ENCODE measurements around the gene PODXL2.

The PODXL2 gene

DNA sequence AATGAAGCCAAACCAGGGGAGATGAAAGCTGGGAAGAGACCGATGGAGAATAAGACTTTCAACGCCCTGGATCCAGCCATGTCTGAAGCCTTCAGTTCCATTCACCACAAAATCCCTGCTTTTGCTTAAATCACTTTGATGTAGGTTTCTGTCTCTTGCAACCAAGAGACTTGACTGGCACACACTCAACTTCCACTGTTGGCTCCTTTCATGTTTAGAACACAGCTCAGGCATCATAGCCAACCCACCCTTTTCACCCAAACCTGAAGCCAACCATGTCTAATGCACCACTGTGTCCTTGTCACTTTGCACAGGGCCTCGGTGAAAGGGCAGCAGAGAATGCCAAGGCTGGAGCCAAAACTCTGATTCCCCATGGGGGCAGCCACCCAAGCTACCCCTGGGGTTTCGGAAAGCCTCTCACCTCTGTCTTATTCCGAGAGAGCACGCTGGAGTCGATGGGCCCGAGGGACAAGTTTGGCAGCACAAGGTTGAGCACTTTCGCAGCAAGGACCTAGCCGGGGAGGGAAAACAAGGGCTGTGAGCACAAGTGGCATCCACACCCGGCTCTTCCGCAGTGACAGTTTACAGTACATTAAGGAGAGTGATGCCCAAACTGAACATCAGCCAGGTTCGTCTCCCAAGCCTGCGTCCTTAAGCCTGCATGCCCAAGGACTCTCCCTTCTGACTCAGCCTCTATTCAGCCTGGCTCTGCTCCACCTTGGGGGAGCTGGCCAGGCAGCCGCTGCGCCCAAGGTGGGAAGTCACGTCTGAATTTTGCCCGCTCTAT, 81.4 kb downstream of the PODXL2 start:
- TF ChIP-seq POLR2AphosphoS5 (IDR thresholded peaks at IDR 0.05; ENCODE audit: low read depth, low read length) (no peak), POU2F2 (IDR thresholded peaks at IDR 0.05; ENCODE audit: low read depth, low read length) (no peak), PAX5 (IDR thresholded peaks at IDR 0.05; ENCODE audit: insufficient read depth, low read length, severe bottlenecking) (no peak), POLR2A (IDR thresholded peaks at IDR 0.05; ENCODE audit: low read depth, low read length) (no peak), SPI1 (IDR thresholded peaks at IDR 0.05; ENCODE audit: low read depth, low read length) (no peak), TAF1 (IDR thresholded peaks at IDR 0.05; ENCODE audit: low read depth, low read length) (no peak)
- DNase-seq (ENCODE audit: insufficient read length, low spot score) (no peak), FAIRE-seq (no peak)

DNA sequence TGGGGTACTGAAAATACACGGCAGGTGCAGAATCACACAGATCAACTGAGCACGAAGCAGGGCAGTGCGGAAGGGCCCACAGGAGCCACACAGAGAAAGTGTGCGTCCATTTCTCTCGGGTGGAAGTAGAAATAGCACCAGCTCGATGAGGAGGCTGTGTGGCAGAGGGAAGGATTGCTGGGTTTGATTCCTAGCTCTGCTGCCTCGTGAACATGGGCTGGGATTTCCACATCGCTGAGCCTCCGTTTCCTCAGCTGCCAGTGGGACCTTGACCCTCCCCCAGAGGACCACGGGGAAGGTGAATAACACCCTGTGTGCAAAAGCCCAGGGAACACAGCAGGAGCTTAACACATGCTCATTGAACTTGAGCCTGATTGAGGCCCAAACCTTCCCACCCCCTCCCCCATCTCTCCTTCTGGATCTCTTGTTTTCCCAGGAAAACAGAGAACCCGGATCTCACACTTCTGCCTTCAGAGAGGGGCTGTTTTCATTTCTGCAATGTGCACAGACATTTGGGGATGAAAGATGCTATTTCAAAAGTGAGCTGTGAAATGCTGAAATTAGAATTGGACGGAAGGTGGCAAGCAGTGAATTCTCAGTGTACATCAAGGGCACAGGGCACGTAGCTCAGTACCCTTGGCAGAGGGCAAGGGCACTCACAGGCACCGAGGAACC, 82.2 kb downstream of the PODXL2 start:
- FAIRE-seq (no peak), DNase-seq (ENCODE audit: insufficient read length, low spot score) (no peak)
- no peak for TF ChIP-seq POLR2AphosphoS5 (IDR thresholded peaks at IDR 0.05; ENCODE audit: low read depth, low read length)
- TF ChIP-seq PAX5 (IDR thresholded peaks at IDR 0.05; ENCODE audit: insufficient read depth, low read length, severe bottlenecking): no peak
- TF ChIP-seq TAF1 (IDR thresholded peaks at IDR 0.05; ENCODE audit: low read depth, low read length): no peak
- no peak for TF ChIP-seq SPI1 (IDR thresholded peaks at IDR 0.05; ENCODE audit: low read depth, low read length)
- no peak for TF ChIP-seq POLR2A (IDR thresholded peaks at IDR 0.05; ENCODE audit: low read depth, low read length)
- no peak for TF ChIP-seq POU2F2 (IDR thresholded peaks at IDR 0.05; ENCODE audit: low read depth, low read length)

DNA sequence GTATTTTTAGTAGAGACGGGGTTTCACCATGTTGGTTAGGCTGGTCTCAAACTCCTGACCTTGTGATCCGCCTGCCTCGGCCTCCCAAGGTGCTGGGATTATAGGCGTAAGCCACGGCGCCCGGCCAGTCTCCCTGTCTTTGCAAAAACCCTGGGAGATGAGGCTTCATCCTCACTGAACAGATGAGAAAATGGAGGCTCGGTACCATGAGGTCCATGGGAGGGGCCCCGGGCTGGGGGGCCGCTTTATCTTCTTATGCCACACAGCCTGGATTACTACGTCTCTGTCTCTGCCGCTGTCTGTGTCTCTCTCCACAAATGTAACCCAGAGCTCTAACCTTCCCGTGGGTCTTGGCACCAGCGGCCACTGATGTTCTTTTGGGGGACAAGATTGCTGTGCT, 82.9 kb downstream of the PODXL2 start:
- no peak for TF ChIP-seq POLR2A (IDR thresholded peaks at IDR 0.05; ENCODE audit: low read depth, low read length)
- no peak for TF ChIP-seq SPI1 (IDR thresholded peaks at IDR 0.05; ENCODE audit: low read depth, low read length)
- TF ChIP-seq POLR2AphosphoS5 (IDR thresholded peaks at IDR 0.05; ENCODE audit: low read depth, low read length): no peak
- TF ChIP-seq POU2F2 (IDR thresholded peaks at IDR 0.05; ENCODE audit: low read depth, low read length): no peak
- TF ChIP-seq TAF1 (IDR thresholded peaks at IDR 0.05; ENCODE audit: low read depth, low read length): no peak
- no peak for TF ChIP-seq PAX5 (IDR thresholded peaks at IDR 0.05; ENCODE audit: insufficient read depth, low read length, severe bottlenecking)
- no peak for DNase-seq (ENCODE audit: insufficient read length, low spot score)
- FAIRE-seq: no peak

DNA sequence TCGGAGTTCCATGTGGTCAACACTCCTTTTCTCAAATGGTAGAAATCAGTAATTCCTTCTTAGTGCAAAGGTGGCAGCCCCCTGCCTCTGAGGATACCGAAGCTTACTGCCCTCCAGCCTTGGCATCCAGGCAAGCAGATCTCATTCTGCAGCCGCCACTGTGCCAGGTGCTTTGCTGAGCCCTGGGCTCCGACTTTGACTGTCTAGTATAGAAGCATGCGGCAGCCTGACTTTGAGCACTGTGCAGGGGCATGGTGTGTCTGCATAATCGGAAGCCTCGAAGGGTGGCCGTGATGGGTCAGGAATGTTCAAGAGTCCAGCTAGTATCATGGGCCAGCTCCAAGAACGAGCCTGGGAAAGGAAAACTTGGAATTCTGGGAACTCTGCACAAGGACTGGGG, 83.5 kb downstream of the PODXL2 start:
- DNase-seq (ENCODE audit: insufficient read length, low spot score) (no peak), FAIRE-seq (no peak)
- TF ChIP-seq PAX5 (IDR thresholded peaks at IDR 0.05; ENCODE audit: insufficient read depth, low read length, severe bottlenecking) (no peak), SPI1 (IDR thresholded peaks at IDR 0.05; ENCODE audit: low read depth, low read length) (no peak), POLR2AphosphoS5 (IDR thresholded peaks at IDR 0.05; ENCODE audit: low read depth, low read length) (no peak), POLR2A (IDR thresholded peaks at IDR 0.05; ENCODE audit: low read depth, low read length) (no peak), POU2F2 (IDR thresholded peaks at IDR 0.05; ENCODE audit: low read depth, low read length) (no peak), TAF1 (IDR thresholded peaks at IDR 0.05; ENCODE audit: low read depth, low read length) (no peak)

- DNase-seq (ENCODE audit: insufficient read length, low spot score) (no peak), FAIRE-seq (no peak)
- TF ChIP-seq POLR2AphosphoS5 (IDR thresholded peaks at IDR 0.05; ENCODE audit: low read depth, low read length): no peak
- TF ChIP-seq POLR2A (IDR thresholded peaks at IDR 0.05; ENCODE audit: low read depth, low read length): no peak
- TF ChIP-seq POU2F2 (IDR thresholded peaks at IDR 0.05; ENCODE audit: low read depth, low read length): no peak
- no peak for TF ChIP-seq TAF1 (IDR thresholded peaks at IDR 0.05; ENCODE audit: low read depth, low read length)
- no peak for TF ChIP-seq SPI1 (IDR thresholded peaks at IDR 0.05; ENCODE audit: low read depth, low read length)
- TF ChIP-seq PAX5 (IDR thresholded peaks at IDR 0.05; ENCODE audit: insufficient read depth, low read length, severe bottlenecking): no peak
These were observed 84.1 kb downstream of the PODXL2 start for GRCh38 chr3:127712881-127713771.

DNA sequence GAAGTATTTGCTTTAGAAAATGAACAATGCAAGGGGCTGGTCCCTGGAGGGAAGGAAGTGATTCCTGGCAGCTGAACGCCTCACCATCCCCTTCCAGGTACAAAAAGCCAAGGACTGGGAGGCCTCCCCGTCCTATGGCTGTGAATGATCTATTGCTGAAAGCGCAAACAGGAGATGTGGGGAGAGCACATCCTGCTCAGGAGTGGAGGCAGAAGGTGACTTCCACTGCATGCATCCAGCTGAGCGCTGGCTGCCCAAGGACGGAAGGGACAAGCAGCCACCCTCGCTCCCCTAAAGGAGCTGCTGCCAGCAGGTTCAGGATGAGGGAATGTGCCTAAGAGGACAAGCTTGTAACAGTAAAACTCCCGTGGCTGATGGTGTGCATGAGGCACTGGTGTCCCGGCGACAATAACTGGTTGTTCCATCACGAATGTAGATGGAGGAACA, 85.2 kb downstream of the PODXL2 start:
- DNase-seq (ENCODE audit: insufficient read length, low spot score) (no peak), FAIRE-seq (no peak)
- TF ChIP-seq PAX5 (IDR thresholded peaks at IDR 0.05; ENCODE audit: insufficient read depth, low read length, severe bottlenecking) (no peak), SPI1 (IDR thresholded peaks at IDR 0.05; ENCODE audit: low read depth, low read length) (no peak), POU2F2 (IDR thresholded peaks at IDR 0.05; ENCODE audit: low read depth, low read length) (no peak), POLR2A (IDR thresholded peaks at IDR 0.05; ENCODE audit: low read depth, low read length) (no peak), TAF1 (IDR thresholded peaks at IDR 0.05; ENCODE audit: low read depth, low read length) (no peak), POLR2AphosphoS5 (IDR thresholded peaks at IDR 0.05; ENCODE audit: low read depth, low read length) (no peak)

DNA sequence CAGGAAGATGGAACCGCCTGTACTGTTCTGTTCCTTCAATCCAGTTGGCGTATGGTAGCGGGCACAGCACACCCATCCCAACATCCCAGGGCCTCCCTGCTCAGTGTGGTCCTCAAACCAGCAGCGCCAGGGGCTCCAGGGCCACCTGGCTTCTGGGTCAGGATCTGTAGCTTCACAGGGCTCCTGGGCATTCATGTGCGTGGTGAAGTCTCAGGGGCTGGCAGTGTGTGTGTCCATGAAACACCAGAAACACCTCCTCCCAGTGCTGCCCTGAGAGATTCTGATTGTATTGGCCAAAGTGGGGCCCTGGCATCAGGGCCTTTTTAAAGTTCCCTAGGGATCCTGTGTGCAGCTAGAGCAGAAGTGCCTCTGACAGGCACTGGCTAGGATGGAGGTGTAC, 85.9 kb downstream of the PODXL2 start:
- TF ChIP-seq SPI1 (IDR thresholded peaks at IDR 0.05; ENCODE audit: low read depth, low read length): no peak
- no peak for TF ChIP-seq POLR2AphosphoS5 (IDR thresholded peaks at IDR 0.05; ENCODE audit: low read depth, low read length)
- no peak for TF ChIP-seq POU2F2 (IDR thresholded peaks at IDR 0.05; ENCODE audit: low read depth, low read length)
- TF ChIP-seq POLR2A (IDR thresholded peaks at IDR 0.05; ENCODE audit: low read depth, low read length): no peak
- TF ChIP-seq TAF1 (IDR thresholded peaks at IDR 0.05; ENCODE audit: low read depth, low read length): no peak
- TF ChIP-seq PAX5 (IDR thresholded peaks at IDR 0.05; ENCODE audit: insufficient read depth, low read length, severe bottlenecking): no peak
- no peak for DNase-seq (ENCODE audit: insufficient read length, low spot score)

GRCh38 chr3:127715532-127715931, 86.5 kb downstream of the PODXL2 start:
- no peak for TF ChIP-seq POU2F2 (IDR thresholded peaks at IDR 0.05; ENCODE audit: low read depth, low read length)
- TF ChIP-seq TAF1 (IDR thresholded peaks at IDR 0.05; ENCODE audit: low read depth, low read length): no peak
- TF ChIP-seq SPI1 (IDR thresholded peaks at IDR 0.05; ENCODE audit: low read depth, low read length): no peak
- no peak for TF ChIP-seq POLR2AphosphoS5 (IDR thresholded peaks at IDR 0.05; ENCODE audit: low read depth, low read length)
- TF ChIP-seq POLR2A (IDR thresholded peaks at IDR 0.05; ENCODE audit: low read depth, low read length): no peak
- TF ChIP-seq PAX5 (IDR thresholded peaks at IDR 0.05; ENCODE audit: insufficient read depth, low read length, severe bottlenecking): no peak
- no peak for DNase-seq (ENCODE audit: insufficient read length, low spot score)
- no peak for FAIRE-seq

More for the DNA sequence above, 85.9 kb downstream of the PODXL2 start:
- no peak for FAIRE-seq
